ENCODE measurements around the gene CDIPT.
"Not testable (repeated sequence)": the region's sequence is repeated elsewhere in the genome, so short reads cannot be mapped to it uniquely, and the experiment has no call there.

CDIPT gene

GRCh38 chr16:29873319-29873718 is 10.3 kb upstream of the CDIPT start:
- H3K4me2 ChIP-seq (ENCODE audit: low read length): no peak overlapping the region
- no peak overlapping the region for H4K91ac ChIP-seq (ENCODE audit: low read depth, low read length)
- no peak overlapping the region for H2BK12ac ChIP-seq (ENCODE audit: low read length)
- no peak overlapping the region for H2AK5ac ChIP-seq (ENCODE audit: low read length)
- no peak overlapping the region for H4K12ac ChIP-seq (ENCODE audit: low read depth, low read length)
- H3K23ac ChIP-seq (ENCODE audit: low read length): no peak overlapping the region
- H2BK5ac ChIP-seq (ENCODE audit: low read depth, low read length, poor library complexity): no peak overlapping the region
- H3K4me3 ChIP-seq (ENCODE audit: low read depth, low read length): no peak overlapping the region
- no peak overlapping the region for H4K8ac ChIP-seq (ENCODE audit: low read depth, low read length)
- H3K4me1 ChIP-seq (ENCODE audit: control insufficient read depth in 1 of 2, insufficient read depth in 2 of 2, low read length in 2 of 2): peaks cover 0 to 3% of the 10 kb centered on the region in 2 experiments
- H3K9ac ChIP-seq (ENCODE audit: low read length): no peak overlapping the region
- H3K9me3 ChIP-seq (ENCODE audit: insufficient read depth, low read depth, low read length): peaks cover 5% of the 10 kb centered on the region
- H2AFZ ChIP-seq (ENCODE audit: insufficient read depth, low read length, poor library complexity): no peak overlapping the region
- no peaks in the 10 kb centered on the region for H3K36me3 ChIP-seq (ENCODE audit: control insufficient read depth in 1 of 2, insufficient read depth in 2 of 2, low read length in 2 of 2)
- peaks cover 18% of the 10 kb centered on the region for H3K27me3 ChIP-seq (ENCODE audit: insufficient read depth, low read length)
- no peak overlapping the region for H2BK120ac ChIP-seq (ENCODE audit: insufficient read depth, low read length, poor library complexity)
- no peaks in the 10 kb centered on the region for H3K79me1 ChIP-seq (ENCODE audit: low read length)
- H3K18ac ChIP-seq (ENCODE audit: low read length): no peak overlapping the region
- no peak overlapping the region for H3K27ac ChIP-seq (ENCODE audit: low read depth, low read length)
- DNase-seq: no peak
- H3K79me2 ChIP-seq (ENCODE audit: control insufficient read depth, insufficient read depth, low read length, poor library complexity): no peaks in the 10 kb centered on the region
- H3K4ac ChIP-seq (ENCODE audit: low read depth, low read length): no peak overlapping the region
- no peak overlapping the region for H3K14ac ChIP-seq (ENCODE audit: low read length)
- no CpG with 5 or more reads among the region's 26 CpGs for WGBS (ENCODE audit: extremely low coverage, insufficient coverage, insufficient read length)

- peaks cover 11% of the 10 kb centered on the region for H3K27me3 ChIP-seq (ENCODE audit: insufficient read depth, low read length)
Observed at GRCh38 chr16:29871822-29872546, 9.0 kb upstream of the CDIPT start.

GRCh38 chr16:29869067-29869466 is 6.0 kb upstream of the CDIPT start:
- H4K91ac ChIP-seq (ENCODE audit: low read depth, low read length); H3K18ac ChIP-seq (ENCODE audit: low read length); H3K4me2 ChIP-seq (ENCODE audit: low read length); H3K36me3 ChIP-seq (ENCODE audit: control insufficient read depth in 1 of 2, insufficient read depth in 2 of 2, low read length in 2 of 2); H2BK120ac ChIP-seq (ENCODE audit: insufficient read depth, low read length, poor library complexity); H4K8ac ChIP-seq (ENCODE audit: low read depth, low read length); H3K4me3 ChIP-seq (ENCODE audit: low read depth, low read length); H2BK5ac ChIP-seq (ENCODE audit: low read depth, low read length, poor library complexity); H2AFZ ChIP-seq (ENCODE audit: insufficient read depth, low read length, poor library complexity); H3K79me2 ChIP-seq (ENCODE audit: control insufficient read depth, insufficient read depth, low read length, poor library complexity); DNase-seq; H2BK12ac ChIP-seq (ENCODE audit: low read length); H4K12ac ChIP-seq (ENCODE audit: low read depth, low read length); H3K9me3 ChIP-seq (ENCODE audit: insufficient read depth, low read depth, low read length); H3K14ac ChIP-seq (ENCODE audit: low read length); H3K79me1 ChIP-seq (ENCODE audit: low read length); H3K9ac ChIP-seq (ENCODE audit: low read length); H3K27ac ChIP-seq (ENCODE audit: low read depth, low read length); H3K4me1 ChIP-seq (ENCODE audit: control insufficient read depth in 1 of 2, insufficient read depth in 2 of 2, low read length in 2 of 2); H3K23ac ChIP-seq (ENCODE audit: low read length); H3K4ac ChIP-seq (ENCODE audit: low read depth, low read length); H3K27me3 ChIP-seq (ENCODE audit: insufficient read depth, low read length); H2AK5ac ChIP-seq (ENCODE audit: low read length): not testable (repeated sequence)
- WGBS (ENCODE audit: extremely low coverage, insufficient coverage, insufficient read length): no CpG with 5 or more reads among the region's 8 CpGs

More at GRCh38 chr16:29871822-29872546, 9.0 kb upstream of the CDIPT start:
- no peak overlapping the region for H2BK5ac ChIP-seq (ENCODE audit: low read depth, low read length, poor library complexity)
- no peak overlapping the region for H2BK12ac ChIP-seq (ENCODE audit: low read length)
- no peak overlapping the region for H3K18ac ChIP-seq (ENCODE audit: low read length)
- H3K4me2 ChIP-seq (ENCODE audit: low read length): no peak overlapping the region
- no peak overlapping the region for H3K27ac ChIP-seq (ENCODE audit: low read depth, low read length)
- no peak overlapping the region for H3K4ac ChIP-seq (ENCODE audit: low read depth, low read length)
- H3K79me2 ChIP-seq (ENCODE audit: control insufficient read depth, insufficient read depth, low read length, poor library complexity): no peaks in the 10 kb centered on the region
- H3K9me3 ChIP-seq (ENCODE audit: insufficient read depth, low read depth, low read length): peaks cover 1% of the 10 kb centered on the region
- H4K12ac ChIP-seq (ENCODE audit: low read depth, low read length): no peak overlapping the region
- H2BK120ac ChIP-seq (ENCODE audit: insufficient read depth, low read length, poor library complexity): no peak overlapping the region
- H3K14ac ChIP-seq (ENCODE audit: low read length): no peak overlapping the region
- H2AK5ac ChIP-seq (ENCODE audit: low read length): no peak overlapping the region
- H4K8ac ChIP-seq (ENCODE audit: low read depth, low read length): no peak overlapping the region
- H4K91ac ChIP-seq (ENCODE audit: low read depth, low read length): no peak overlapping the region
- DNase-seq: no peak
- no peak overlapping the region for H3K9ac ChIP-seq (ENCODE audit: low read length)
- no peak overlapping the region for H3K23ac ChIP-seq (ENCODE audit: low read length)
- H2AFZ ChIP-seq (ENCODE audit: insufficient read depth, low read length, poor library complexity): no peak overlapping the region
- H3K4me1 ChIP-seq (ENCODE audit: control insufficient read depth in 1 of 2, insufficient read depth in 2 of 2, low read length in 2 of 2): no peaks in the 10 kb centered on the region
- no peaks in the 10 kb centered on the region for H3K36me3 ChIP-seq (ENCODE audit: control insufficient read depth in 1 of 2, insufficient read depth in 2 of 2, low read length in 2 of 2)
- no peaks in the 10 kb centered on the region for H3K79me1 ChIP-seq (ENCODE audit: low read length)
- no CpG with 5 or more reads among the region's 16 CpGs for WGBS (ENCODE audit: extremely low coverage, insufficient coverage, insufficient read length)
- no peak overlapping the region for H3K4me3 ChIP-seq (ENCODE audit: low read depth, low read length)

- H2AK5ac ChIP-seq (ENCODE audit: low read length): no peak overlapping the region
- H3K36me3 ChIP-seq (ENCODE audit: control insufficient read depth in 1 of 2, insufficient read depth in 2 of 2, low read length in 2 of 2): no peaks in the 10 kb centered on the region
- peaks cover 0 to 3% of the 10 kb centered on the region in 2 experiments for H3K4me1 ChIP-seq (ENCODE audit: control insufficient read depth in 1 of 2, insufficient read depth in 2 of 2, low read length in 2 of 2)
- no peak overlapping the region for H2BK120ac ChIP-seq (ENCODE audit: insufficient read depth, low read length, poor library complexity)
- H4K8ac ChIP-seq (ENCODE audit: low read depth, low read length): no peak overlapping the region
- no peak overlapping the region for H2BK12ac ChIP-seq (ENCODE audit: low read length)
- no peak overlapping the region for H3K4ac ChIP-seq (ENCODE audit: low read depth, low read length)
- H3K9ac ChIP-seq (ENCODE audit: low read length): no peak overlapping the region
- WGBS (ENCODE audit: extremely low coverage, insufficient coverage, insufficient read length): no CpG with 5 or more reads among the region's 8 CpGs
- H3K27me3 ChIP-seq (ENCODE audit: insufficient read depth, low read length): no peaks in the 10 kb centered on the region
- H4K91ac ChIP-seq (ENCODE audit: low read depth, low read length): no peak overlapping the region
- H3K9me3 ChIP-seq (ENCODE audit: insufficient read depth, low read depth, low read length): peaks cover 5% of the 10 kb centered on the region
- H3K27ac ChIP-seq (ENCODE audit: low read depth, low read length): no peak overlapping the region
- no peaks in the 10 kb centered on the region for H3K79me1 ChIP-seq (ENCODE audit: low read length)
- H4K12ac ChIP-seq (ENCODE audit: low read depth, low read length): no peak overlapping the region
- no peaks in the 10 kb centered on the region for H3K79me2 ChIP-seq (ENCODE audit: control insufficient read depth, insufficient read depth, low read length, poor library complexity)
- H3K4me3 ChIP-seq (ENCODE audit: low read depth, low read length): no peak overlapping the region
- H3K18ac ChIP-seq (ENCODE audit: low read length): no peak overlapping the region
- no peak for DNase-seq
- H3K4me2 ChIP-seq (ENCODE audit: low read length): no peak overlapping the region
- no peak overlapping the region for H3K14ac ChIP-seq (ENCODE audit: low read length)
- no peak overlapping the region for H2BK5ac ChIP-seq (ENCODE audit: low read depth, low read length, poor library complexity)
- H2AFZ ChIP-seq (ENCODE audit: insufficient read depth, low read length, poor library complexity): no peak overlapping the region
- H3K23ac ChIP-seq (ENCODE audit: low read length): no peak overlapping the region
Observed at GRCh38 chr16:29868396-29869009, 5.5 kb upstream of the CDIPT start.

All from trophoblast cell (in vitro differentiated cells and primary cell).